Esophagus squamous epithelium (tissue), 5 donors: ENCODE results near the gene SNAP25. TPM values are rescaled to one million over a fixed set of nuclear protein-coding genes. Genes with fewer than 3 reads are reported as not detected.

ENCODE experiments used
- DNase-seq: peaks from one replicate; lab custom pipeline; 2025; lab: John Stamatoyannopoulos, UW
- H3K27ac ChIP-seq, 4 donors: fragments of 200-600 bp; sonication (generic); one replicate each; pipeline ENCODE4 v1.5.1; 2016 to 2019; ENCODE audit warnings: mild to moderate bottlenecking in 1 of 4
- H3K27me3 ChIP-seq, 4 donors: fragments of 200-600 bp; sonication (generic); 1 replicate in 3 of 4; 2 replicates in 1 of 4; pipeline versions ENCODE4 v1.5.1 to v1.6.0; 2017 to 2021; ENCODE audit warnings: antibody characterized with exemption in 1 of 4
- H3K36me3 ChIP-seq, 3 donors: fragments of 200-600 bp; sonication (generic); one replicate each; pipeline ENCODE4 v1.5.1; 2016 to 2019
- H3K4me1 ChIP-seq, 3 donors: fragments of 200-600 bp; sonication (generic); one replicate each; pipeline ENCODE4 v1.5.1; 2017 to 2019
- H3K4me3 ChIP-seq, 4 donors: fragments of 200-600 bp; sonication (generic); 1 replicate in 3 of 4; 2 replicates in 1 of 4; pipeline ENCODE4 v1.5.1; 2016 to 2019; ENCODE audit warnings: mild to moderate bottlenecking in 2 of 4, moderate library complexity in 1 of 4
- H3K9me3 ChIP-seq, 3 donors: fragments of 200-600 bp; sonication (generic); one replicate each; pipeline ENCODE4 v1.5.1; 2016 to 2019
- POLR2A ChIP-seq, 4 donors: fragments of 450-650 bp; IDR thresholded peaks; one replicate each; pipeline ENCODE4 v1.6.1; 2017; ENCODE audit warnings: antibody characterized with exemption in 4 of 4, mild to moderate bottlenecking in 4 of 4, moderate library complexity in 3 of 4
- WGBS, 2 donors: methylation state at CpG; one replicate each; pipeline ENCODE4 v1.1.5; 2018; 5-methylcytosine and 5-hydroxymethylcytosine counted together
- intact Hi-C: fragments of 100-400 bp; cut with DNase I; formaldehyde crosslinking; loops from one replicate; pipeline ENCODE4 v1.15.0; 2022
- small RNA-seq, 4 donors: library from RNA; depleted of rRNA; stranded (forward); fragments of <200 nt; gene quantifications; one replicate each; pipeline ENCODE3, GENCODE V24; 2016
- total RNA-seq, 4 donors: library from RNA; depleted of rRNA; stranded (reverse); fragments of >200 nt; gene quantifications; one replicate each; pipeline ENCODE4 v1.1.0, GENCODE V29; 2016
- TF ChIP-seq, protein P1 (sequence below), 6 experiments: fragments of 450-650 bp in 4 of 6; fragments of 200-600 bp in 2 of 6; sonication (generic) in 2 of 6; IDR thresholded peaks; one replicate each; pipeline ENCODE4 v1.5.1; 2016 to 2019; ENCODE audit warnings: antibody characterized with exemption in 6 of 6, mild to moderate bottlenecking in 4 of 6, moderate library complexity in 4 of 6
- donor health status: DM: yes; HTN: yes; CAD: no.

SNAP25 gene
- total RNA-seq, 4 donors from 2014 or later, result 0.13 to 0.57 (median 0.15) TPM; not detected in 1

GRCh38 chr20:10356628-10357027 is 138.0 kb downstream of the SNAP25 start:
- Histone ChIP-seq H3K27ac (no peak overlapping the region), H3K4me3 (no peak overlapping the region), H3K36me3 (no peaks in the 10 kb centered on the region), H3K4me1 (no peaks in the 10 kb centered on the region), H3K27me3 (no peaks in the 10 kb centered on the region), H3K9me3 (no peaks in the 10 kb centered on the region)
- intact Hi-C loops, result no loop called here
- no peak for DNase-seq
- TF ChIP-seq POLR2A (IDR thresholded peaks at IDR 0.05), result no peak
- TF ChIP-seq, protein P1, sequence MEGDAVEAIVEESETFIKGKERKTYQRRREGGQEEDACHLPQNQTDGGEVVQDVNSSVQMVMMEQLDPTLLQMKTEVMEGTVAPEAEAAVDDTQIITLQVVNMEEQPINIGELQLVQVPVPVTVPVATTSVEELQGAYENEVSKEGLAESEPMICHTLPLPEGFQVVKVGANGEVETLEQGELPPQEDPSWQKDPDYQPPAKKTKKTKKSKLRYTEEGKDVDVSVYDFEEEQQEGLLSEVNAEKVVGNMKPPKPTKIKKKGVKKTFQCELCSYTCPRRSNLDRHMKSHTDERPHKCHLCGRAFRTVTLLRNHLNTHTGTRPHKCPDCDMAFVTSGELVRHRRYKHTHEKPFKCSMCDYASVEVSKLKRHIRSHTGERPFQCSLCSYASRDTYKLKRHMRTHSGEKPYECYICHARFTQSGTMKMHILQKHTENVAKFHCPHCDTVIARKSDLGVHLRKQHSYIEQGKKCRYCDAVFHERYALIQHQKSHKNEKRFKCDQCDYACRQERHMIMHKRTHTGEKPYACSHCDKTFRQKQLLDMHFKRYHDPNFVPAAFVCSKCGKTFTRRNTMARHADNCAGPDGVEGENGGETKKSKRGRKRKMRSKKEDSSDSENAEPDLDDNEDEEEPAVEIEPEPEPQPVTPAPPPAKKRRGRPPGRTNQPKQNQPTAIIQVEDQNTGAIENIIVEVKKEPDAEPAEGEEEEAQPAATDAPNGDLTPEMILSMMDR (IDR thresholded peaks at IDR 0.05), result no peak
- 73 to 92% methylated on average over 1 of the region's 1 CpG for WGBS, 2 donors

Small RNAs within 50 kb of the gene (small RNA-seq; reads per million reads assigned to genes)
- 0 reads per million in 4 donors for gene HIGD1AP15

Other genes with a start within 250 kb of the SNAP25 start
- gene ANKEF1, start 183.8 kb upstream of the SNAP25 start, total RNA-seq, result 1 to 10 TPM; 4.4 to 5.7 (median 5.0) TPM
- gene MKKS, start 215.4 kb downstream of the SNAP25 start, total RNA-seq, result 10 to 100 TPM in 3 of 4 donors, 1 to 10 TPM in 1; 4.7 to 15.4 (median 12.9) TPM
- gene SLX4IP, start 216.5 kb downstream of the SNAP25 start, total RNA-seq, result 1 to 10 TPM; 3.4 to 6.3 (median 3.9) TPM